IMR-90 (cell line): Measurements from ENCODE around the gene ZNF622. TPM values are rescaled to one million over a fixed set of nuclear protein-coding genes. Genes with fewer than 3 reads are reported as not detected.

ENCODE experiments used
- ATAC-seq: fragments of 200-7000 bp; cut with Tn5 transposase; 2 replicates; pipeline ENCODE4 v1.9.1; 2020; ENCODE audit warnings: low read depth, mild to moderate bottlenecking, moderate library complexity
- BruUV-seq: library from RNA; stranded (reverse); fragments of 400-500 nt; replicated peaks from 2 replicates; lab custom pipeline; 2021; lab: Mats Ljungman, UMichigan
- CTCF ChIA-PET: fragments of 300-600 bp; formaldehyde crosslinking; extraction: SDS; loops from one replicate; lab custom pipeline; 2021; ENCODE audit warnings: antibody characterized with exemption; lab: Yijun Ruan, JAX
- POLR2A ChIA-PET: fragments of 300-600 bp; sonication (Branson Sonifier 250); formaldehyde crosslinking; loops from one replicate; lab custom pipeline; 2022; ENCODE audit warnings: antibody characterized with exemption; ENCODE audit not compliant: unreplicated experiment; lab: Charles Lee
- DNase-seq: peaks from one replicate; pipeline ENCODE4 v3.0.0; 2013
- H2AFZ ChIP-seq: replicated peaks from 2 replicates; pipeline ENCODE3; 2013; ENCODE audit warnings: low read length, mild to moderate bottlenecking; ENCODE audit not compliant: poor library complexity
- H2AK5ac ChIP-seq: 2 replicates; pipeline ENCODE4 v1.6.1; 2013; ENCODE audit warnings: low read depth, low read length, inconsistent platforms
- H2AK9ac ChIP-seq: replicated peaks from 2 replicates; pipeline ENCODE3; 2013; ENCODE audit warnings: mild to moderate bottlenecking, low read depth, low read length, moderate library complexity; ENCODE audit not compliant: poor library complexity
- H2BK120ac ChIP-seq: 2 replicates; pipeline ENCODE4 v1.6.1; 2013; ENCODE audit warnings: low read depth, low read length, inconsistent platforms
- H2BK15ac ChIP-seq: 3 replicates; pipeline ENCODE4 v1.6.1; 2013; ENCODE audit warnings: low read depth, low read length, inconsistent platforms
- H2BK20ac ChIP-seq: 2 replicates; pipeline ENCODE4 v1.6.1; 2013; ENCODE audit warnings: low read depth, mild to moderate bottlenecking, inconsistent platforms, low read length, moderate library complexity
- H2BK5ac ChIP-seq: 2 replicates; pipeline ENCODE4 v1.6.1; 2013; ENCODE audit warnings: mild to moderate bottlenecking, low read depth, low read length, inconsistent platforms; ENCODE audit not compliant: poor library complexity, severe bottlenecking
- H3K14ac ChIP-seq: replicated peaks from 2 replicates; pipeline ENCODE4 v1.6.1; 2013; ENCODE audit warnings: low read depth, low read length, inconsistent platforms
- H3K18ac ChIP-seq: 2 replicates; pipeline ENCODE4 v1.6.1; 2013; ENCODE audit warnings: low read depth, low read length, control low read depth
- H3K23ac ChIP-seq: 2 replicates; pipeline ENCODE4 v1.6.1; 2013; ENCODE audit warnings: low read depth, low read length, inconsistent platforms
- H3K27ac ChIP-seq: 2 replicates; pipeline ENCODE4 v1.5.1; 2013; ENCODE audit warnings: mild to moderate bottlenecking, control low read depth, low read length; ENCODE audit not compliant: insufficient read depth
- H3K27me3 ChIP-seq: 2 replicates; pipeline ENCODE4 v1.6.1; 2013; ENCODE audit warnings: low read length; ENCODE audit not compliant: control insufficient read depth, insufficient read depth
- H3K36me3 ChIP-seq: 2 replicates; pipeline ENCODE4 v1.6.1; 2013; ENCODE audit warnings: low read length, mixed read lengths; ENCODE audit not compliant: control insufficient read depth, insufficient read depth
- H3K4ac ChIP-seq: 2 replicates; pipeline ENCODE4 v1.6.1; 2013; ENCODE audit warnings: low read depth, low read length, inconsistent platforms
- H3K4me1 ChIP-seq: 2 replicates; pipeline ENCODE4 v1.6.1; 2013; ENCODE audit warnings: low read length, mixed read lengths; ENCODE audit not compliant: control insufficient read depth, insufficient read depth
- H3K4me2 ChIP-seq: 2 replicates; pipeline ENCODE4 v1.6.1; 2013; ENCODE audit warnings: low read depth, mild to moderate bottlenecking, control low read depth, low read length, moderate library complexity
- H3K4me3 ChIP-seq: 2 replicates; pipeline ENCODE4 v1.5.1; 2013; ENCODE audit warnings: low read depth, mild to moderate bottlenecking, control low read depth, low read length, moderate library complexity; ENCODE audit not compliant: insufficient read depth
- H3K56ac ChIP-seq: 2 replicates; pipeline ENCODE4 v1.6.1; 2013; ENCODE audit warnings: low read length, inconsistent platforms; ENCODE audit not compliant: insufficient read depth; ENCODE audit errors: extremely low read depth
- H3K79me1 ChIP-seq, 2 experiments: 2 replicates each; pipeline ENCODE4 v1.6.1; 2013; ENCODE audit warnings: low read length in 2 of 2, inconsistent platforms in 1 of 2, low read depth in 1 of 2
- H3K9ac ChIP-seq: 2 replicates; pipeline ENCODE4 v1.6.1; 2013; ENCODE audit warnings: low read depth, low read length, control low read depth
- H3K9me1 ChIP-seq: 2 replicates; pipeline ENCODE4 v1.6.1; 2013; ENCODE audit warnings: low read length, inconsistent platforms; ENCODE audit not compliant: insufficient read depth
- H3K9me3 ChIP-seq: 2 replicates; pipeline ENCODE4 v1.6.1; 2013; ENCODE audit warnings: low read length; ENCODE audit not compliant: control insufficient read depth, insufficient read depth
- H4K20me1 ChIP-seq: 2 replicates; pipeline ENCODE4 v1.6.1; 2013; ENCODE audit warnings: low read length, inconsistent platforms; ENCODE audit not compliant: insufficient read depth
- H4K5ac ChIP-seq: 2 replicates; pipeline ENCODE4 v1.6.1; 2013; ENCODE audit warnings: mild to moderate bottlenecking, low read depth, low read length, control low read depth
- H4K8ac ChIP-seq, 2 experiments: 2 replicates each; pipeline ENCODE4 v1.6.1; 2013; ENCODE audit warnings: low read depth in 2 of 2, low read length in 2 of 2, control low read depth in 1 of 2, inconsistent platforms in 1 of 2
- H4K91ac ChIP-seq: 2 replicates; pipeline ENCODE4 v1.6.1; 2013; ENCODE audit warnings: low read depth, low read length, inconsistent platforms; ENCODE audit not compliant: insufficient read depth
- BHLHE40 ChIP-seq: fragments of 150-350 bp; IDR thresholded peaks from 2 replicates; pipeline ENCODE4 v1.6.1; 2016; ENCODE audit warnings: mild to moderate bottlenecking, low read depth, low read length
- CEBPB ChIP-seq: IDR thresholded peaks from 2 replicates; pipeline ENCODE4 v1.6.1; 2012; ENCODE audit warnings: low read depth, low read length, improper control_type of control experiment
- CHD1 ChIP-seq: IDR thresholded peaks from 2 replicates; pipeline ENCODE4 v1.6.1; 2012; ENCODE audit warnings: low read depth, low read length, improper control_type of control experiment
- FOS ChIP-seq: fragments of 150-350 bp; IDR thresholded peaks from 2 replicates; pipeline ENCODE4 v1.6.1; 2016; ENCODE audit warnings: low read depth, low read length
- MAFK ChIP-seq: IDR thresholded peaks from 2 replicates; pipeline ENCODE4 v1.6.1; 2012; ENCODE audit warnings: low read depth, low read length, improper control_type of control experiment
- MAZ ChIP-seq: IDR thresholded peaks from 2 replicates; pipeline ENCODE4 v1.6.1; 2012; ENCODE audit warnings: low read depth, mild to moderate bottlenecking, low read length, improper control_type of control experiment, moderate library complexity, borderline replicate concordance
- MXI1 ChIP-seq: IDR thresholded peaks from 2 replicates; pipeline ENCODE4 v1.6.1; 2012; ENCODE audit warnings: low read depth, mild to moderate bottlenecking, low read length, moderate library complexity, borderline replicate concordance
- NFE2L2 ChIP-seq: fragments of 150-350 bp; IDR thresholded peaks from 2 replicates; pipeline ENCODE4 v1.6.1; 2016; ENCODE audit warnings: low read depth, mild to moderate bottlenecking, low read length
- POLR2A ChIP-seq: IDR thresholded peaks from 2 replicates; pipeline ENCODE4 v1.6.1; 2012; ENCODE audit warnings: mild to moderate bottlenecking, low read depth, low read length
- RAD21 ChIP-seq: IDR thresholded peaks from 2 replicates; pipeline ENCODE4 v1.6.1; 2012; ENCODE audit warnings: low read length, improper control_type of control experiment
- RCOR1 ChIP-seq: IDR thresholded peaks from 2 replicates; pipeline ENCODE4 v1.6.1; 2012; ENCODE audit warnings: mild to moderate bottlenecking, low read length, improper control_type of control experiment; ENCODE audit not compliant: insufficient replicate concordance
- RFX5 ChIP-seq: IDR thresholded peaks from 2 replicates; pipeline ENCODE4 v1.8.0; 2012; ENCODE audit warnings: low read depth, mild to moderate bottlenecking, low read length, moderate library complexity
- WGBS, 2 experiments: methylation state at CpG; one replicate each; pipeline versions ENCODE4 v1.1.5 to v1.1.7; 2013; ENCODE audit warnings: missing lambda C conversion rate in 2 of 2; ENCODE audit not compliant: insufficient read length in 1 of 2; ENCODE audit errors: extremely low coverage in 2 of 2; 5-methylcytosine and 5-hydroxymethylcytosine counted together
- dilution Hi-C: fragments of 300-500 bp; cut with HindIII; formaldehyde crosslinking; loops from one replicate; pipeline ENCODE4 v1.14.3; 2018; ENCODE audit warnings: low sequenced_read_pairs; ENCODE audit not compliant: unreplicated experiment
- in situ Hi-C: fragments of 300-500 bp; cut with MboI; formaldehyde crosslinking; loops from 3 replicates; pipeline ENCODE4 v1.14.3; 2019; ENCODE audit warnings: low sequenced_read_pairs, inconsistent platforms, mixed read lengths
- intact Hi-C: fragments of 100-400 bp; cut with micrococcal nuclease; formaldehyde crosslinking; loops from 2 replicates; pipeline ENCODE4 v1.10.0; 2022
- polyA plus RNA-seq, 3 experiments: library from polyadenylated mRNA; depleted of rRNA; stranded (reverse); fragments of >200 nt; gene quantifications; 2 replicates each; pipeline ENCODE4 v1.2.3, GENCODE V29; 2012; ENCODE audit warnings: low replicate concordance in 1 of 3
- total RNA-seq: library from RNA; depleted of rRNA; stranded (reverse); fragments of >200 nt; gene quantifications from 2 replicates; pipeline ENCODE4 v1.2.3, GENCODE V29; 2012
- TF ChIP-seq, protein P1 (sequence below): fragments of 150-350 bp; IDR thresholded peaks from 2 replicates; pipeline ENCODE4 v1.6.1; 2017; ENCODE audit warnings: mild to moderate bottlenecking, antibody characterized with exemption, low read length, low read depth
- TF ChIP-seq, protein P2 (sequence below): conservative IDR thresholded peaks from 2 replicates; pipeline ENCODE4 v1.5.1; 2012; ENCODE audit warnings: mild to moderate bottlenecking, low read depth, low read length, improper control_type of control experiment
- TF ChIP-seq, protein P3 (sequence below): fragments of 150-350 bp; IDR thresholded peaks from 2 replicates; pipeline ENCODE4 v1.6.1; 2016; ENCODE audit warnings: low read depth, mild to moderate bottlenecking, low read length, moderate library complexity, borderline replicate concordance

The ZNF622 gene
- total and polyA plus RNA-seq, 2 of the 4 experiments (the other 2 are of a cell fraction), result 19.5 to 49.3 TPM

DNA sequence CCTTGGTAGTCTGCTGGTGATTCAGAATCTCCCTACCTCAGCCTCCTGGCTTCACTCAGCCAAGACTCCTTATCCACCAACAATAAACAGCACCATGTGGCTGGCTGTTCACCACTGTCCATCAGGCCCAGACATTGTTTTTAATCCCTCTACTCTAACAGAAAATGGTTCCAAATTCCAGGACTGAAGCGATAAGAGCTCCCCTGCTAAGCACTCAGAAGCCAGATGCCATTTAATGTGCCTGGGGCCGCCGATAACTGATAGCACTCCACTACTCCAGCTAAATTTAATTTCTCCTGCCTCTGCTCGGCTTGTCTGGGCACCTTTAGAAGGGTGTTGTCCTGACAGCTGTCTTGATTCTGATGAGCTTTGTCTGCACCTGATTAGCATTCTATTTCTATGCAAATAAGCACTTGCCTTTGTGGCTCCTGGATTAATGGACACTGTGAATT is 47.1 kb downstream of the ZNF622 start:
- TF ChIP-seq, protein P1, sequence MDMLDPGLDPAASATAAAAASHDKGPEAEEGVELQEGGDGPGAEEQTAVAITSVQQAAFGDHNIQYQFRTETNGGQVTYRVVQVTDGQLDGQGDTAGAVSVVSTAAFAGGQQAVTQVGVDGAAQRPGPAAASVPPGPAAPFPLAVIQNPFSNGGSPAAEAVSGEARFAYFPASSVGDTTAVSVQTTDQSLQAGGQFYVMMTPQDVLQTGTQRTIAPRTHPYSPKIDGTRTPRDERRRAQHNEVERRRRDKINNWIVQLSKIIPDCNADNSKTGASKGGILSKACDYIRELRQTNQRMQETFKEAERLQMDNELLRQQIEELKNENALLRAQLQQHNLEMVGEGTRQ, result no peak
- no peak for TF ChIP-seq FOS
- no peak for TF ChIP-seq NFE2L2
- TF ChIP-seq, protein P2, sequence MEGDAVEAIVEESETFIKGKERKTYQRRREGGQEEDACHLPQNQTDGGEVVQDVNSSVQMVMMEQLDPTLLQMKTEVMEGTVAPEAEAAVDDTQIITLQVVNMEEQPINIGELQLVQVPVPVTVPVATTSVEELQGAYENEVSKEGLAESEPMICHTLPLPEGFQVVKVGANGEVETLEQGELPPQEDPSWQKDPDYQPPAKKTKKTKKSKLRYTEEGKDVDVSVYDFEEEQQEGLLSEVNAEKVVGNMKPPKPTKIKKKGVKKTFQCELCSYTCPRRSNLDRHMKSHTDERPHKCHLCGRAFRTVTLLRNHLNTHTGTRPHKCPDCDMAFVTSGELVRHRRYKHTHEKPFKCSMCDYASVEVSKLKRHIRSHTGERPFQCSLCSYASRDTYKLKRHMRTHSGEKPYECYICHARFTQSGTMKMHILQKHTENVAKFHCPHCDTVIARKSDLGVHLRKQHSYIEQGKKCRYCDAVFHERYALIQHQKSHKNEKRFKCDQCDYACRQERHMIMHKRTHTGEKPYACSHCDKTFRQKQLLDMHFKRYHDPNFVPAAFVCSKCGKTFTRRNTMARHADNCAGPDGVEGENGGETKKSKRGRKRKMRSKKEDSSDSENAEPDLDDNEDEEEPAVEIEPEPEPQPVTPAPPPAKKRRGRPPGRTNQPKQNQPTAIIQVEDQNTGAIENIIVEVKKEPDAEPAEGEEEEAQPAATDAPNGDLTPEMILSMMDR, result no peak
- TF ChIP-seq, protein P3, sequence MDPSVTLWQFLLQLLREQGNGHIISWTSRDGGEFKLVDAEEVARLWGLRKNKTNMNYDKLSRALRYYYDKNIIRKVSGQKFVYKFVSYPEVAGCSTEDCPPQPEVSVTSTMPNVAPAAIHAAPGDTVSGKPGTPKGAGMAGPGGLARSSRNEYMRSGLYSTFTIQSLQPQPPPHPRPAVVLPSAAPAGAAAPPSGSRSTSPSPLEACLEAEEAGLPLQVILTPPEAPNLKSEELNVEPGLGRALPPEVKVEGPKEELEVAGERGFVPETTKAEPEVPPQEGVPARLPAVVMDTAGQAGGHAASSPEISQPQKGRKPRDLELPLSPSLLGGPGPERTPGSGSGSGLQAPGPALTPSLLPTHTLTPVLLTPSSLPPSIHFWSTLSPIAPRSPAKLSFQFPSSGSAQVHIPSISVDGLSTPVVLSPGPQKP, result no peak
- TF ChIP-seq POLR2A, result no peak
- no peak for TF ChIP-seq BHLHE40
- no peak for TF ChIP-seq CHD1
- no peak for TF ChIP-seq RCOR1
- TF ChIP-seq MXI1, result no peak
- no peak for TF ChIP-seq RFX5
- no peak for TF ChIP-seq MAFK
- no peak for TF ChIP-seq CEBPB
- no peak for TF ChIP-seq RAD21
- no peak for TF ChIP-seq MAZ
- H3K4me3 ChIP-seq, result no peak overlapping the region
- no peak overlapping the region for H4K8ac ChIP-seq
- H4K5ac ChIP-seq, result no peak overlapping the region
- no peaks in the 10 kb centered on the region for H3K9me1 ChIP-seq
- H3K18ac ChIP-seq, result no peak overlapping the region
- no CpG with 5 or more reads among the region's 4 CpGs for WGBS, 2 experiments
- H3K27me3 ChIP-seq, result peaks cover 5% of the 10 kb centered on the region
- H2BK15ac ChIP-seq, result no peak overlapping the region
- DNase-seq (no peak), ATAC-seq (no peak)
- no peaks in the 10 kb centered on the region for H3K9me3 ChIP-seq
- no peak overlapping the region for H3K27ac ChIP-seq
- H3K36me3 ChIP-seq, result no peaks in the 10 kb centered on the region
- no peak overlapping the region for H3K9ac ChIP-seq
- no peak overlapping the region for H3K23ac ChIP-seq
- no peak overlapping the region for H2AFZ ChIP-seq
- POLR2A ChIA-PET, result no interaction called here
- CTCF ChIA-PET, result no interaction called here
- no peak overlapping the region for H2AK5ac ChIP-seq
- BruUV-seq, result no TSS peak
- H3K4ac ChIP-seq, result no peak overlapping the region
- H3K56ac ChIP-seq, result no peak overlapping the region
- no peak overlapping the region for H2BK5ac ChIP-seq
- no peaks in the 10 kb centered on the region for H4K20me1 ChIP-seq
- in situ Hi-C loops (no loop called here), dilution Hi-C loops (no loop called here), intact Hi-C loops (no loop called here)
- H4K91ac ChIP-seq, result no peak overlapping the region
- H3K4me2 ChIP-seq, result no peak overlapping the region
- H3K4me1 ChIP-seq, result no peaks in the 10 kb centered on the region
- no peaks in the 10 kb centered on the region for H3K79me1 ChIP-seq
- no peak overlapping the region for H3K14ac ChIP-seq
- H2AK9ac ChIP-seq, result no peak overlapping the region
- no peak overlapping the region for H2BK20ac ChIP-seq
- H2BK120ac ChIP-seq, result no peak overlapping the region
